ENCODE data around the gene EVX2.

- TF ChIP-seq, protein P1, sequence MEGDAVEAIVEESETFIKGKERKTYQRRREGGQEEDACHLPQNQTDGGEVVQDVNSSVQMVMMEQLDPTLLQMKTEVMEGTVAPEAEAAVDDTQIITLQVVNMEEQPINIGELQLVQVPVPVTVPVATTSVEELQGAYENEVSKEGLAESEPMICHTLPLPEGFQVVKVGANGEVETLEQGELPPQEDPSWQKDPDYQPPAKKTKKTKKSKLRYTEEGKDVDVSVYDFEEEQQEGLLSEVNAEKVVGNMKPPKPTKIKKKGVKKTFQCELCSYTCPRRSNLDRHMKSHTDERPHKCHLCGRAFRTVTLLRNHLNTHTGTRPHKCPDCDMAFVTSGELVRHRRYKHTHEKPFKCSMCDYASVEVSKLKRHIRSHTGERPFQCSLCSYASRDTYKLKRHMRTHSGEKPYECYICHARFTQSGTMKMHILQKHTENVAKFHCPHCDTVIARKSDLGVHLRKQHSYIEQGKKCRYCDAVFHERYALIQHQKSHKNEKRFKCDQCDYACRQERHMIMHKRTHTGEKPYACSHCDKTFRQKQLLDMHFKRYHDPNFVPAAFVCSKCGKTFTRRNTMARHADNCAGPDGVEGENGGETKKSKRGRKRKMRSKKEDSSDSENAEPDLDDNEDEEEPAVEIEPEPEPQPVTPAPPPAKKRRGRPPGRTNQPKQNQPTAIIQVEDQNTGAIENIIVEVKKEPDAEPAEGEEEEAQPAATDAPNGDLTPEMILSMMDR (IDR thresholded peaks at IDR 0.05; ENCODE audit: poor library complexity, severe bottlenecking) = no peak
- TF ChIP-seq RAD21 (conservative IDR thresholded peaks at IDR 0.05) = no peak
Observed at GRCh38 chr2:176088937-176089842, 5.4 kb upstream of the EVX2 start.
